HepG2 (cell line): ENCODE data around the gene PCDH12. TPM values are rescaled to one million over a fixed set of nuclear protein-coding genes. Genes with fewer than 3 reads are reported as not detected.
A peak's percentile ranks its signal among the peaks of the same experiment; 100 is the strongest.

Experiments
- ATAC-seq: fragments of 200-7000 bp; cut with Tn5 transposase; 3 replicates; pipeline ENCODE4 v1.9.1; 2020; ENCODE audit warnings: mild to moderate bottlenecking, moderate library complexity
- BruUV-seq: library from RNA; stranded (reverse); fragments of 400-500 nt; replicated peaks from 2 replicates; lab custom pipeline; 2021; lab: Mats Ljungman, UMichigan
- CTCF ChIA-PET: fragments of 300-600 bp; formaldehyde crosslinking; extraction: SDS; loops from one replicate; lab custom pipeline; 2021; ENCODE audit warnings: low total read pairs, inconsistent platforms, low intra/inter-chr PET ratio; lab: Yijun Ruan, JAX
- POLR2A ChIA-PET: fragments of 350-600 bp; sonication (Branson Sonifier 250); formaldehyde crosslinking; loops from one replicate; lab custom pipeline; 2020; ENCODE audit warnings: antibody characterized with exemption, inconsistent platforms; lab: Yijun Ruan, JAX
- DNase-seq: peaks from one replicate; pipeline ENCODE4 v3.0.0-alpha.2; 2015; ENCODE audit warnings: low spot score
- FAIRE-seq: peaks from 3 replicates; lab custom pipeline; 2011; peaks lifted over from hg19 to GRCh38; lab: Jason Lieb, UNC
- H2AFZ ChIP-seq: one replicate; pipeline ENCODE4 v1.6.1; 2011; ENCODE audit warnings: low read length, inconsistent platforms
- H3K27ac ChIP-seq: fragments of 300-600 bp; 3 replicates; pipeline ENCODE4 v1.8.0; 2011; ENCODE audit warnings: mixed run types, mild to moderate bottlenecking, mixed read lengths, low read length, inconsistent platforms; ENCODE audit not compliant: insufficient read depth; ENCODE audit errors: extremely low read length
- H3K27me3 ChIP-seq, 2 experiments: fragments of 200-600 bp in 1 of 2; 2 replicates in 1 of 2; 3 replicates in 1 of 2; pipeline versions ENCODE4 v1.6.0 to v1.8.0; 2011; ENCODE audit warnings: low read length in 2 of 2, mild to moderate bottlenecking in 2 of 2, moderate library complexity in 2 of 2, inconsistent platforms in 1 of 2; ENCODE audit not compliant: insufficient read depth in 2 of 2, control insufficient read depth in 1 of 2
- H3K36me3 ChIP-seq, 2 experiments: fragments of 200-600 bp in 1 of 2; replicated peaks in 1 of 2; 2 replicates in 1 of 2; 3 replicates in 1 of 2; pipeline versions ENCODE4 v1.5.1 to v1.8.0; 2011; ENCODE audit warnings: low read length in 2 of 2, inconsistent platforms in 1 of 2; ENCODE audit not compliant: insufficient read depth in 2 of 2, control insufficient read depth in 1 of 2
- H3K4me1 ChIP-seq: 2 replicates; pipeline ENCODE4 v1.5.1; 2012; ENCODE audit warnings: low read length, inconsistent platforms; ENCODE audit not compliant: insufficient read depth
- H3K4me2 ChIP-seq: 2 replicates; pipeline ENCODE4 v1.6.0; 2011; ENCODE audit warnings: low read depth, low read length, inconsistent platforms
- H3K4me3 ChIP-seq, 3 experiments: fragments of 200-600 bp in 1 of 3; sonication (generic), shearing (Covaris generic) in 1 of 3; replicated peaks in 1 of 3; 2 replicates each; pipeline ENCODE4 v1.5.1; 2011 to 2016; ENCODE audit warnings: low read length in 3 of 3, inconsistent platforms in 2 of 3, low read depth in 2 of 3, mild to moderate bottlenecking in 2 of 3, control low read depth in 1 of 3, mixed read lengths in 1 of 3; ENCODE audit not compliant: insufficient read depth in 1 of 3
- H3K79me2 ChIP-seq: one replicate; pipeline ENCODE4 v1.6.1; 2011; ENCODE audit warnings: low read length, inconsistent platforms; ENCODE audit not compliant: insufficient read depth
- H3K9ac ChIP-seq: 2 replicates; pipeline ENCODE4 v1.6.0; 2011; ENCODE audit warnings: mild to moderate bottlenecking, low read depth, low read length, inconsistent platforms; ENCODE audit not compliant: insufficient read depth
- H3K9me3 ChIP-seq: 2 replicates; pipeline ENCODE4 v1.5.1; 2012; ENCODE audit warnings: mild to moderate bottlenecking, low read length
- H4K20me1 ChIP-seq: 2 replicates; pipeline ENCODE4 v1.6.0; 2011; ENCODE audit warnings: inconsistent platforms, mild to moderate bottlenecking, low read length, moderate library complexity; ENCODE audit not compliant: insufficient read depth
- ADNP ChIP-seq: sonication (generic); formaldehyde crosslinking; IDR thresholded peaks from 2 replicates; pipeline ENCODE4 v1.4.0; 2020; ENCODE audit warnings: missing genetic modification reagents
- MAF1 ChIP-seq: sonication (generic); formaldehyde crosslinking; IDR thresholded peaks from 2 replicates; pipeline ENCODE4 v1.5.0; 2020; ENCODE audit warnings: missing genetic modification reagents, borderline replicate concordance
- NFYC ChIP-seq: IDR thresholded peaks from 2 replicates; pipeline ENCODE4 v1.6.1; 2016; ENCODE audit warnings: missing genetic modification reagents, missing compliant biosample characterization
- NR2F1 ChIP-seq, 2 experiments: fragments of 450-650 bp in 1 of 2; formaldehyde crosslinking in 1 of 2; IDR thresholded peaks; 2 replicates each; pipeline versions ENCODE4 v1.5.0 to v1.6.1; 2016 to 2020; ENCODE audit warnings: mild to moderate bottlenecking in 1 of 2, missing compliant biosample characterization in 1 of 2, missing genetic modification reagents in 1 of 2, moderate library complexity in 1 of 2
- NR2F6 ChIP-seq, 2 experiments: IDR thresholded peaks; 2 replicates each; pipeline ENCODE4 v1.6.1; 2016; ENCODE audit warnings: antibody characterized with exemption in 1 of 2, mild to moderate bottlenecking in 1 of 2
- ZBTB3 ChIP-seq: sonication (generic); formaldehyde crosslinking; IDR thresholded peaks from 2 replicates; pipeline ENCODE4 v1.4.0; 2020; ENCODE audit warnings: low read depth, mild to moderate bottlenecking, moderate library complexity, missing genetic modification reagents, borderline replicate concordance
- ZNF503 ChIP-seq: sonication (generic); formaldehyde crosslinking; IDR thresholded peaks from 2 replicates; pipeline ENCODE4 v1.4.0; 2020; ENCODE audit warnings: missing genetic modification reagents
- ZNF674 ChIP-seq: sonication (generic); formaldehyde crosslinking; IDR thresholded peaks from 2 replicates; pipeline ENCODE4 v1.5.0; 2020; ENCODE audit warnings: low read depth, mild to moderate bottlenecking, missing genetic modification reagents
- ZNF788 ChIP-seq: sonication (generic); formaldehyde crosslinking; IDR thresholded peaks from 2 replicates; pipeline ENCODE4 v1.5.0; 2020; ENCODE audit warnings: mild to moderate bottlenecking, missing genetic modification reagents, borderline replicate concordance
- ZNF891 ChIP-seq: sonication (generic); formaldehyde crosslinking; IDR thresholded peaks from 2 replicates; pipeline ENCODE4 v1.5.0; 2020; ENCODE audit warnings: mild to moderate bottlenecking, missing genetic modification reagents
- whole genome bisulfite sequencing: methylation state at CpG from one replicate; pipeline ENCODE4 v1.1.6; 2017; ENCODE audit warnings: low lambda C conversion rate; 5-methylcytosine and 5-hydroxymethylcytosine counted together
- in situ Hi-C: cut with HindIII; loops from 2 replicates; pipeline ENCODE4 v1.10.0; 2017; ENCODE audit warnings: low pct_unique_long_range_greater_than_20kb; ENCODE audit not compliant: extremely low pct_ligation_motif_present
- intact Hi-C: fragments of 100-400 bp; cut with micrococcal nuclease; formaldehyde crosslinking; loops from one replicate; pipeline ENCODE4 v1.10.0; 2022; ENCODE audit not compliant: unreplicated experiment
- polyA plus RNA-seq, 8 experiments: library from polyadenylated mRNA; depleted of rRNA in 3 of 8; stranded (reverse) in 7 of 8; unstranded in 1 of 8; fragments of >200 nt; fragmentation: Illumina TruSeq in 4 of 8; extraction: Trizol in 4 of 8; gene quantifications; 2 replicates each; pipeline versions ENCODE4 v1.2.1 to v1.2.3, GENCODE V29; 2011 to 2016; ENCODE audit warnings: low read depth in 4 of 8, missing spikeins in 1 of 8, mixed read lengths in 1 of 8; ENCODE audit not compliant: insufficient read depth in 1 of 8
- total RNA-seq, 5 experiments: library from RNA; depleted of rRNA; stranded (reverse); fragments of >200 nt; fragmentation: Illumina TruSeq; extraction: Trizol; gene quantifications; 2 replicates each; pipeline ENCODE4 v1.2.3, GENCODE V29; 2016; ENCODE audit warnings: low read depth in 1 of 5
- TF ChIP-seq, protein P1 (sequence below): sonication (generic); formaldehyde crosslinking; IDR thresholded peaks from 2 replicates; pipeline ENCODE4 v1.5.0; 2020; ENCODE audit warnings: mild to moderate bottlenecking, missing genetic modification reagents

The PCDH12 gene
- total and polyA plus RNA-seq, 2 of the 13 experiments (the other 11 are each of a cell fraction or from before 2014, with no cell fraction given), result not detected

DNA sequence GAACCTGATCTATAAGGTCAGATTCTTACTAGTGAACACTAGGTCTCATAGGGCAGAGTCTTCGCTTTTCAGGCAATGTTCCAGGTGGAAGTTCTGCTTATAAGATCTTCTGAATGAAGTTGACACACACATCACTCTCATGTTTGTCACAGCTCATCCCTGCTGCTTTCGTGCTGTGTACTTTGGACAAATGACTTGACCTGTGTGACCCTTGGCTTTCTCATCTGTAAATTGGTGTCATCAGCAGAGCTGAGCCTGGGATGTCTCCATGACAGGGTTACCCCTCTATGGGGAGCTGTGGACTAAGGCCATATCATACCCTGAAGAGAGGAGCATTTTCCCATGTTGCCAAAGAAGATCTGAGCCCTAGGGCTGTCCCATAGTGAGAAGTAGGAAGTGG lies 31.6 kb downstream of the PCDH12 start:
- CTCF ChIA-PET, result no interaction called here
- no peak for ATAC-seq
- no peaks in the 10 kb centered on the region for H3K27me3 ChIP-seq
- no peak for DNase-seq
- H3K27ac ChIP-seq, result no peak overlapping the region
- 90% methylated on average over 2 of the region's 2 CpGs for WGBS
- peak; percentile 43; the same call in 1 of the 2 replicates for TF ChIP-seq NR2F6 (IDR thresholded peaks at IDR 0.05)
- TF ChIP-seq NR2F6 (CRISPR knock-in tag; IDR thresholded peaks at IDR 0.05), result peak; percentile 28; the same call in 1 of the 2 replicates
- TF ChIP-seq ZBTB3, result no peak
- TF ChIP-seq NR2F1 (CRISPR knock-in tag; IDR thresholded peaks at IDR 0.05), result peak in 1 of 2 experiments; percentile 60; a peak in 2 of 4 replicates
- H3K79me2 ChIP-seq, result peaks cover 7% of the 10 kb centered on the region
- no peak overlapping the region for H3K4me2 ChIP-seq
- FAIRE-seq, result no peak
- intact Hi-C loops (loop anchor here (5.0 kb wide), 1 partner anchor 36 kb away; no protein-coding TSS in a partner anchor), in situ Hi-C loops (no loop called here)
- peaks cover 27% of the 10 kb centered on the region for H3K4me1 ChIP-seq
- POLR2A ChIA-PET, result no interaction called here
- no peak overlapping the region for H3K4me3 ChIP-seq
- no TSS peak for BruUV-seq
- no peaks in the 10 kb centered on the region for H3K9me3 ChIP-seq
- H3K36me3 ChIP-seq, result peaks cover 15 to 55% of the 10 kb centered on the region in 2 experiments
- H4K20me1 ChIP-seq, result 0 out of 2 replicates have a peak, but pooled peaks cover 3% of the 10 kb centered on the region
- no peak overlapping the region for H2AFZ ChIP-seq
- no peak overlapping the region for H3K9ac ChIP-seq

- in situ Hi-C loops, result no loop called here
- TF ChIP-seq ZNF503 (CRISPR knock-in tag), result no peak
- TF ChIP-seq NFYC (CRISPR knock-in tag), result peak; percentile 85
- TF ChIP-seq, protein P1, sequence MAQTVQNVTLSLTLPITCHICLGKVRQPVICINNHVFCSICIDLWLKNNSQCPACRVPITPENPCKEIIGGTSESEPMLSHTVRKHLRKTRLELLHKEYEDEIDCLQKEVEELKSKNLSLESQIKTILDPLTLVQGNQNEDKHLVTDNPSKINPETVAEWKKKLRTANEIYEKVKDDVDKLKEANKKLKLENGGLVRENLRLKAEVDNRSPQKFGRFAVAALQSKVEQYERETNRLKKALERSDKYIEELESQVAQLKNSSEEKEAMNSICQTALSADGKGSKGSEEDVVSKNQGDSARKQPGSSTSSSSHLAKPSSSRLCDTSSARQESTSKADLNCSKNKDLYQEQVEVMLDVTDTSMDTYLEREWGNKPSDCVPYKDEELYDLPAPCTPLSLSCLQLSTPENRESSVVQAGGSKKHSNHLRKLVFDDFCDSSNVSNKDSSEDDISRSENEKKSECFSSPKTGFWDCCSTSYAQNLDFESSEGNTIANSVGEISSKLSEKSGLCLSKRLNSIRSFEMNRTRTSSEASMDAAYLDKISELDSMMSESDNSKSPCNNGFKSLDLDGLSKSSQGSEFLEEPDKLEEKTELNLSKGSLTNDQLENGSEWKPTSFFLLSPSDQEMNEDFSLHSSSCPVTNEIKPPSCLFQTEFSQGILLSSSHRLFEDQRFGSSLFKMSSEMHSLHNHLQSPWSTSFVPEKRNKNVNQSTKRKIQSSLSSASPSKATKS, result no peak
- no peak for TF ChIP-seq ZNF674 (CRISPR knock-in tag)
- peak; percentile 69 for TF ChIP-seq ZNF891 (CRISPR knock-in tag)
- peak; percentile 51; the same call in 1 of the 2 replicates for TF ChIP-seq ZNF788
- TF ChIP-seq MAF1 (CRISPR knock-in tag), result no peak
- 0 out of 2 replicates have a peak, but pooled peaks have one; percentile 63 for TF ChIP-seq ZBTB3
- no peak for TF ChIP-seq ADNP (CRISPR knock-in tag)
These were observed 34.3 kb downstream of the PCDH12 start, which contains the start of gene DELE1 for GRCh38 chr5:141923448-141924313. Gene DELE1, plus strand, starts transcription at chr5:141923871. Its CDS starts 71 bp downstream, at chr5:141923942.

More at GRCh38 chr5:141923448-141924313, 34.3 kb downstream of the PCDH12 start, which contains the start of gene DELE1:
- H3K36me3 ChIP-seq, result peaks cover 8 to 30% of the 10 kb centered on the region in 2 experiments; a peak in 4 of 5 replicates
- ATAC-seq (peak; percentile 98), DNase-seq (peak; percentile 90), FAIRE-seq (peak; percentile 82)
- peak within 1 kb of the TSS; percentile 76 to 85 (median 80) for H3K4me3 ChIP-seq
- no peaks in the 10 kb centered on the region for H3K27me3 ChIP-seq
- H3K79me2 ChIP-seq, result peaks cover 7% of the 10 kb centered on the region
- H3K4me2 ChIP-seq, result peak within 1 kb of the TSS; percentile 98
- WGBS, result under 1% methylated on average over 23 of the region's 53 CpGs
- ChIA-PET POLR2A (interaction anchor here (0.6 to 2.1 kb wide), 24 partner anchors 9 to 604 kb away, joined by 3 to 26 read pairs (median 4); partner anchors contain the start of genes GNPDA1, HDAC3, RELL2 and RNF14), CTCF (interaction anchor here (0.6 kb wide), 1 partner anchor 218 kb away, joined by 3 read pairs; no protein-coding TSS in a partner anchor)
- TSS peak; percentile 98 for BruUV-seq
- intact Hi-C loops, result no loop called here
- 0 out of 2 replicates have a peak, but pooled peaks cover 3% of the 10 kb centered on the region for H4K20me1 ChIP-seq
- H3K9ac ChIP-seq, result peak within 1 kb of the TSS; percentile 91
- peaks cover 42% of the 10 kb centered on the region for H3K4me1 ChIP-seq
- peak within 1 kb of the TSS; percentile 96 for H3K27ac ChIP-seq
- H2AFZ ChIP-seq, result no peak within 1 kb of the TSS
- no peaks in the 10 kb centered on the region for H3K9me3 ChIP-seq
